Hepatocyte (in vitro differentiated cells): ENCODE data around the gene CACNA1C. TPM values are rescaled to one million over a fixed set of nuclear protein-coding genes. Genes with fewer than 3 reads are reported as not detected.

Source experiments
- DNase-seq: peaks from one replicate; pipeline ENCODE4 v3.0.0-alpha.2; 2016; ENCODE audit warnings: low spot score
- H2AFZ ChIP-seq: fragments of 200-600 bp; sonication (generic); 2 replicates; pipeline ENCODE4 v1.6.0; 2016; ENCODE audit warnings: antibody characterized with exemption, mild to moderate bottlenecking
- H3K27ac ChIP-seq: fragments of 200-600 bp; sonication (generic); 2 replicates; pipeline ENCODE4 v1.5.1; 2016; ENCODE audit warnings: mild to moderate bottlenecking
- H3K27me3 ChIP-seq: fragments of 200-600 bp; sonication (generic); 2 replicates; pipeline ENCODE4 v1.6.1; 2016
- H3K36me3 ChIP-seq: fragments of 200-600 bp; sonication (generic); replicated peaks from 2 replicates; pipeline ENCODE4 v1.5.1; 2016; ENCODE audit warnings: low read depth; ENCODE audit not compliant: insufficient read depth
- H3K4me1 ChIP-seq: fragments of 200-600 bp; sonication (generic); 2 replicates; pipeline ENCODE4 v1.5.1; 2016; ENCODE audit warnings: mild to moderate bottlenecking, moderate library complexity; ENCODE audit not compliant: insufficient read depth
- H3K4me2 ChIP-seq: fragments of 200-600 bp; sonication (generic); 2 replicates; pipeline ENCODE4 v1.6.0; 2016
- H3K4me3 ChIP-seq: fragments of 200-600 bp; sonication (generic); 2 replicates; pipeline ENCODE4 v1.5.1; 2016; ENCODE audit warnings: mild to moderate bottlenecking
- H3K79me2 ChIP-seq: fragments of 200-600 bp; sonication (generic); 2 replicates; pipeline ENCODE4 v1.6.0; 2017; ENCODE audit warnings: mild to moderate bottlenecking
- H3K9me2 ChIP-seq: fragments of 200-600 bp; sonication (generic); replicated peaks from 2 replicates; pipeline ENCODE4 v1.6.0; 2017; ENCODE audit warnings: mild to moderate bottlenecking; ENCODE audit not compliant: insufficient read depth
- H3K9me3 ChIP-seq: fragments of 200-600 bp; sonication (generic); 2 replicates; pipeline ENCODE4 v1.5.1; 2016; ENCODE audit warnings: low read depth, mild to moderate bottlenecking
- H4K20me1 ChIP-seq: fragments of 200-600 bp; sonication (generic); 2 replicates; pipeline ENCODE4 v1.6.0; 2016; ENCODE audit warnings: mild to moderate bottlenecking; ENCODE audit not compliant: insufficient read depth, poor library complexity, severe bottlenecking
- CTCF ChIP-seq: fragments of 200-600 bp; sonication (generic); IDR thresholded peaks from 2 replicates; pipeline ENCODE4 v1.5.1; 2016; ENCODE audit warnings: antibody characterized with exemption, mild to moderate bottlenecking; ENCODE audit not compliant: poor library complexity
- EZH2 ChIP-seq: fragments of 200-600 bp; sonication (generic); IDR thresholded peaks from 2 replicates; pipeline ENCODE4 v1.6.1; 2016; ENCODE audit warnings: antibody characterized with exemption, mild to moderate bottlenecking, borderline replicate concordance
- EZH2phosphoT487 ChIP-seq: fragments of 200-600 bp; sonication (generic); IDR thresholded peaks from one replicate; pipeline ENCODE4 v1.6.1; 2018; ENCODE audit warnings: antibody characterized with exemption, mild to moderate bottlenecking, low read depth, moderate library complexity; ENCODE audit not compliant: unreplicated experiment, severe bottlenecking
- WGBS: methylation state at CpG from one replicate; pipeline ENCODE4 v1.1.6; 2016; ENCODE audit warnings: low lambda C conversion rate; ENCODE audit errors: missing lambda C conversion rate; 5-methylcytosine and 5-hydroxymethylcytosine counted together
- polyA plus RNA-seq: library from polyadenylated mRNA; unstranded; fragments of >200 nt; fragmentation: Nextera tagmentation; extraction: Ambion mirVana; gene quantifications from 2 replicates; pipeline ENCODE4 v1.2.1, GENCODE V29; 2016
- total RNA-seq: library from RNA; depleted of rRNA; stranded (reverse); fragments of >200 nt; gene quantifications from 2 replicates; pipeline ENCODE4 v1.2.3, GENCODE V29; 2014

Gene CACNA1C
- total and polyA plus RNA-seq, 2 experiments from 2014 or later = 3.2 to 4.0 TPM

GRCh38 chr12:2221030-2221621, 168.3 kb downstream of the CACNA1C start:
- no peak for DNase-seq
- WGBS = 96% methylated on average over 4 of the region's 4 CpGs
- H3K4me2 ChIP-seq = no peak overlapping the region

GRCh38 chr12:2222691-2223090, 169.9 kb downstream of the CACNA1C start:
- 81% methylated on average over 2 of the region's 2 CpGs for WGBS
- no peaks in the 10 kb centered on the region for H3K9me3 ChIP-seq
- no peak overlapping the region for H3K4me2 ChIP-seq
- no peaks in the 10 kb centered on the region for H3K79me2 ChIP-seq
- H3K9me2 ChIP-seq = no peaks in the 10 kb centered on the region
- no peaks in the 10 kb centered on the region for H3K27me3 ChIP-seq
- H3K4me3 ChIP-seq = no peak overlapping the region
- no peak overlapping the region for H2AFZ ChIP-seq
- no peaks in the 10 kb centered on the region for H3K4me1 ChIP-seq
- TF ChIP-seq EZH2phosphoT487 = no peak
- no peak for TF ChIP-seq CTCF
- no peak for TF ChIP-seq EZH2
- no peak overlapping the region for H3K27ac ChIP-seq
- no peaks in the 10 kb centered on the region for H4K20me1 ChIP-seq
- H3K36me3 ChIP-seq = no peaks in the 10 kb centered on the region
- DNase-seq = no peak

More at GRCh38 chr12:2221030-2221621, 168.3 kb downstream of the CACNA1C start:
- Histone ChIP-seq H3K9me2 (no peaks in the 10 kb centered on the region), H3K9me3 (no peaks in the 10 kb centered on the region), H3K27ac (no peak overlapping the region), H3K36me3 (no peaks in the 10 kb centered on the region), H3K4me1 (no peaks in the 10 kb centered on the region), H3K79me2 (no peaks in the 10 kb centered on the region), H3K27me3 (no peaks in the 10 kb centered on the region), H3K4me3 (no peak overlapping the region), H2AFZ (no peak overlapping the region), H4K20me1 (no peaks in the 10 kb centered on the region)
- TF ChIP-seq EZH2phosphoT487 (no peak), EZH2 (no peak), CTCF (no peak)

GRCh38 chr12:2224961-2225360, 172.2 kb downstream of the CACNA1C start:
- Histone ChIP-seq H3K4me1 (no peaks in the 10 kb centered on the region), H3K9me3 (no peaks in the 10 kb centered on the region), H3K27me3 (no peaks in the 10 kb centered on the region), H3K4me3 (no peak overlapping the region), H3K27ac (no peak overlapping the region), H3K79me2 (no peaks in the 10 kb centered on the region), H3K4me2 (no peak overlapping the region), H3K36me3 (no peaks in the 10 kb centered on the region), H4K20me1 (no peaks in the 10 kb centered on the region), H2AFZ (no peak overlapping the region), H3K9me2 (no peaks in the 10 kb centered on the region)
- TF ChIP-seq CTCF = no peak
- TF ChIP-seq EZH2 = no peak
- TF ChIP-seq EZH2phosphoT487 = no peak
- no peak for DNase-seq
- WGBS = 84% methylated on average over 4 of the region's 4 CpGs

- no peaks in the 10 kb centered on the region for H3K27me3 ChIP-seq
- WGBS = 93% methylated on average over 2 of the region's 2 CpGs
- no peak overlapping the region for H3K27ac ChIP-seq
- no peak overlapping the region for H3K4me2 ChIP-seq
- H3K4me3 ChIP-seq = no peak overlapping the region
- no peak overlapping the region for H2AFZ ChIP-seq
- no peaks in the 10 kb centered on the region for H3K4me1 ChIP-seq
- no peak for DNase-seq
- no peaks in the 10 kb centered on the region for H4K20me1 ChIP-seq
- H3K36me3 ChIP-seq = no peaks in the 10 kb centered on the region
- H3K79me2 ChIP-seq = no peaks in the 10 kb centered on the region
- TF ChIP-seq EZH2phosphoT487 = no peak
- TF ChIP-seq EZH2 = no peak
- no peak for TF ChIP-seq CTCF
- no peaks in the 10 kb centered on the region for H3K9me3 ChIP-seq
- no peaks in the 10 kb centered on the region for H3K9me2 ChIP-seq
Measured at GRCh38 chr12:2225696-2226095, 172.9 kb downstream of the CACNA1C start.
